A549 (cell line): ENCODE data around the gene TROAP.
"Not testable (repeated sequence)": the region's sequence is repeated elsewhere in the genome, so short reads cannot be mapped to it uniquely, and the experiment has no call there.

Experiments
- CTCF ChIP-seq: fragments of >200 bp; sonication (Bioruptor Twin); formaldehyde crosslinking; IDR thresholded peaks from 3 replicates; pipeline ENCODE4 v1.5.1; 2016
- ESRRA ChIP-seq: fragments of 150-350 bp; IDR thresholded peaks from 2 replicates; pipeline ENCODE4 v1.6.1; 2014; ENCODE audit warnings: mild to moderate bottlenecking, low read length, borderline replicate concordance
- PHF8 ChIP-seq: fragments of 200-600 bp; sonication (generic); IDR thresholded peaks from 2 replicates; pipeline ENCODE4 v1.6.1; 2016; ENCODE audit warnings: low read depth, mild to moderate bottlenecking, antibody characterized with exemption, moderate library complexity, borderline replicate concordance
- USF2 ChIP-seq: fragments of 450-650 bp; IDR thresholded peaks from 2 replicates; pipeline ENCODE4 v1.6.1; 2014; ENCODE audit warnings: antibody characterized with exemption

GRCh38 chr12:49380184-49380583 lies 57.1 kb downstream of the TROAP start:
- not testable (repeated sequence) for TF ChIP-seq USF2, ESRRA, PHF8, CTCF
